ENCODE data around the gene ASTN2.

Gene ASTN2

GRCh38 chr9:116861321-116861720, 553.5 kb downstream of the ASTN2 start:
- no peak for DNase-seq (ENCODE audit: low read depth)
- no peak overlapping the region for H3K4me3 ChIP-seq (ENCODE audit: low read length)
- TF ChIP-seq CTCF (conservative IDR thresholded peaks at IDR 0.05; ENCODE audit: low read length) = no peak

DNA sequence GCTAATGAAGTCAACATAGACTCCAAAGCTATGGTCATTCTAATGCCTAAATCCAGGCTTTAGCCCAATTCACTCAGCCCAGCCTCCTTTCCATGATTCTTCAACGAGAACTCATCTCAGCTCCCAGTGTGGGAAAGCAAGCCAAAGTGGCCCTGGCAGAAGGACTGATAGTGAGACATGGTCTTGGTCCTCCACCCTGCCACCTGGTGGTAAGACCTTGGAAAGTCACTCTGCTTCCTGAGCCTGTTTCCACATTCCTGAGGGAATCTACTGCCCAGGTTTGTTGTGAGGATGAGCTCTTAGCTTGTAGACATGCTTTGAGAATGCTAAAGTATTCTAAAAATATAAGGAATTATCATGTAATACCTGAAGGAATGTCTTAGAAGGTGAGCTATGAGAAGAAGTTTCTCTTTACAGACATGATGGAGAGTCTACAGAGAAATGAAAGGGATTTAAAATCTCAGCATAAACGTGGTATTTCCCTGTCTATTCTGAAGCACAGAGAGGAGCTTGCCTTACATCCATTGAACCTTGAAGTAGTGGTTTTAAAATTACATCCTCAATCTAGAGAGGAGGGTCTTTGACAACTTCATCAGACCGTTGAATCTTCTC, 554.2 kb downstream of the ASTN2 start:
- TF ChIP-seq CTCF (conservative IDR thresholded peaks at IDR 0.05; ENCODE audit: low read length) = peak; percentile 94
- peak; percentile 71 for DNase-seq (ENCODE audit: low read depth)
- no peak overlapping the region for H3K4me3 ChIP-seq (ENCODE audit: low read length)

DNA sequence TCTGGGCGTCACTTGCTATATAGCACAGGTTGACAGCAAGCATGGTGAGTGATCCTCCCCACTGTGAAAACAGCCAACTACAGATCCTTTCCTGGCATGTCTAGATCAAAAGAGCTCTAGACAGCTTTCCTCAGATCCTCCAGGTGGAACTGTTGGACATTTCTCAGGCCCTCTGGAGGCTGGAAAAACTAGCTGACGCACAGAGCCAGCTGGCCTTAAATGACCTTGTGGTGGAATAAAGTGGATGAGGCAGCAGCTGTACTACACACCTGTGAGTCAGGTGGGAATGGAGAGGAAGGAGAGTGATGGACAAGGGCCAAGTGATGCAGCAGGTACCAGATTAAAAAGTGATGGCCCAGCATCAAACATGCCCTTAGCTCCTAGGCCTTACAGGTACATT, 555.1 kb downstream of the ASTN2 start:
- no peak for TF ChIP-seq CTCF (conservative IDR thresholded peaks at IDR 0.05; ENCODE audit: low read length)
- H3K4me3 ChIP-seq (ENCODE audit: low read length) = no peak overlapping the region
- no peak for DNase-seq (ENCODE audit: low read depth)

- TF ChIP-seq CTCF (conservative IDR thresholded peaks at IDR 0.05; ENCODE audit: low read length) = no peak
- H3K4me3 ChIP-seq (ENCODE audit: low read length) = no peak overlapping the region
- no peak for DNase-seq (ENCODE audit: low read depth)
These were observed 557.5 kb downstream of the ASTN2 start for GRCh38 chr9:116857321-116857720.

GRCh38 chr9:116855881-116856662, 558.8 kb downstream of the ASTN2 start:
- no peak for TF ChIP-seq CTCF (conservative IDR thresholded peaks at IDR 0.05; ENCODE audit: low read length)
- no peak overlapping the region for H3K4me3 ChIP-seq (ENCODE audit: low read length)
- DNase-seq (ENCODE audit: low read depth) = peak; percentile 4

GRCh38 chr9:116849721-116850120, 565.1 kb downstream of the ASTN2 start:
- H3K4me3 ChIP-seq (ENCODE audit: low read length) = no peak overlapping the region
- DNase-seq (ENCODE audit: low read depth) = no peak
- no peak for TF ChIP-seq CTCF (conservative IDR thresholded peaks at IDR 0.05; ENCODE audit: low read length)

GRCh38 chr9:116844621-116845020, 570.2 kb downstream of the ASTN2 start:
- TF ChIP-seq CTCF (conservative IDR thresholded peaks at IDR 0.05; ENCODE audit: low read length) = no peak
- H3K4me3 ChIP-seq (ENCODE audit: low read length) = no peak overlapping the region
- peak; percentile 44 for DNase-seq (ENCODE audit: low read depth)

All from AG10803 (cell line).